Measurements from ENCODE around the gene GABPB1.

DNA sequence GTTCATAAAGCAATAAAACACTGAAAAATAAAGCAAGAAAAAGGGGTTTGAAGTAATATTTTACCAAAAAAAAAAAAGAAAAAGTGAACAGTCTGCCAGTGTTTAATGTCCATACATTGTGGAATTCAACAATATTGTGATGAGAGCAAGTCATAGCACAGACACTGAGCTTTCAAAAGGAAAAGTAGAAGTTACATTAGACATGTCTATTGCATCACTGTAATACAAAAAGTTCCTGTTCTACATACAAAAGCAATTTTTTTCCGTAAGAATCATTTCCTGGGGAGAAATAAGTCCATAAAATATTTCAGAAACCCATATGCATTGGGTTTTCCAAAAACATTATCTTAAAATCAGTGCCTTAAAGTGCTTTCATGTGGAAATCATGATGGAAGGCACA is 77.6 kb downstream of the GABPB1 start:
- TF ChIP-seq, protein P1, sequence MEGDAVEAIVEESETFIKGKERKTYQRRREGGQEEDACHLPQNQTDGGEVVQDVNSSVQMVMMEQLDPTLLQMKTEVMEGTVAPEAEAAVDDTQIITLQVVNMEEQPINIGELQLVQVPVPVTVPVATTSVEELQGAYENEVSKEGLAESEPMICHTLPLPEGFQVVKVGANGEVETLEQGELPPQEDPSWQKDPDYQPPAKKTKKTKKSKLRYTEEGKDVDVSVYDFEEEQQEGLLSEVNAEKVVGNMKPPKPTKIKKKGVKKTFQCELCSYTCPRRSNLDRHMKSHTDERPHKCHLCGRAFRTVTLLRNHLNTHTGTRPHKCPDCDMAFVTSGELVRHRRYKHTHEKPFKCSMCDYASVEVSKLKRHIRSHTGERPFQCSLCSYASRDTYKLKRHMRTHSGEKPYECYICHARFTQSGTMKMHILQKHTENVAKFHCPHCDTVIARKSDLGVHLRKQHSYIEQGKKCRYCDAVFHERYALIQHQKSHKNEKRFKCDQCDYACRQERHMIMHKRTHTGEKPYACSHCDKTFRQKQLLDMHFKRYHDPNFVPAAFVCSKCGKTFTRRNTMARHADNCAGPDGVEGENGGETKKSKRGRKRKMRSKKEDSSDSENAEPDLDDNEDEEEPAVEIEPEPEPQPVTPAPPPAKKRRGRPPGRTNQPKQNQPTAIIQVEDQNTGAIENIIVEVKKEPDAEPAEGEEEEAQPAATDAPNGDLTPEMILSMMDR (IDR thresholded peaks at IDR 0.05) = no peak
- TF ChIP-seq EZH2phosphoT487 (IDR thresholded peaks at IDR 0.05) (no peak), EZH2 (IDR thresholded peaks at IDR 0.05) (no peak)
